ENCODE results near the gene BCL2L2.

DNA sequence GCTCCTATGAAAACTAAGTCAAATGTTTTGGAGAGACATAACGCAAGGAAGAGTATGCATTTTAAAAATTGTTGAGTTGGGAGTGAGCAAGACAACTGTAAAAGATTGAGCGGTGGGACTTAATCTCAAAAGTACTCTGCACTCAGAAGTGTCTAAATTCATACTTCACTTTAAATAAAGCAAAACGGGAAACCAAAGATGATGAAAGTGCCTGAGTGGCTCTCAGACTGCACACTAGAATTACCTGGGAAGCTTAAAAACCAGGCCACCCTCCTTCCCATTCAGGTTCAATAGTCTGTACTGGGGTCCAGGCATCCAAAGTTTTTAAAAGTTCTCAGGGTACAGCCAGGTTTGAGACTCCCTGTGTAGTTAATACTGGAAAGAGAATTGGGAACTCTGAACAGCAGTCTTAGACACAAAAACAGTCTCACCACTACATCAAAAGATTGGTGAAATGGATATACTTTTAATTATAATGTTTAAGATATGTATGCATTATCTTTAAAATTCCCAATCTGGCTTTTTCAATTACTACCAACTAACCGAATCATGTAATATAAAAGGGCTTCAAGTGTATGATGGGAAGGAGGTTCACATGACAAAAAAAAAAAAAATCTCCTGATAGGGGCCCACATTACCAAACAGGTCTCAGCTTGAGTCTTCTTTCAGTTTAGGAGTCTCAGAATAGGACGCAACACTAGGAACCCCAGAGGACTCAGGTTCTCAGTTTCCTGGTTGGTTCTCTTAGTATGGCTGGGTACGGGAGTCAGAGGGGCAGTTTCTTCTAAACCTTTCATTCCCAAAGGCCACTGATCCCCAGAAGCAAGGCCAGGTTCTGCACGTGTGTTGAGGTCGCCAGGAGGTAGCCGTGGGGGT lies 21.7 kb upstream of the BCL2L2 start:
- no peak for TF ChIP-seq CTCF (IDR thresholded peaks at IDR 0.05)
- no peak for TF ChIP-seq POLR2AphosphoS5 (IDR thresholded peaks at IDR 0.05)
- TF ChIP-seq EP300 (IDR thresholded peaks at IDR 0.05) = no peak
